ENCODE data around the gene CAMK4. TPM values are rescaled to one million over a fixed set of nuclear protein-coding genes. Genes with fewer than 3 reads are reported as not detected.
"Not testable (repeated sequence)": the region's sequence is repeated elsewhere in the genome, so short reads cannot be mapped to it uniquely, and the experiment has no call there.

The CAMK4 gene
- total RNA-seq, 2 experiments from 2014 or later = 59.5 to 66.1 TPM

- ChIA-PET POLR2A (interaction anchor here (0.8 to 3.5 kb wide), 5 partner anchors 9 to 23 kb away, joined by 3 to 20 read pairs (median 5); no protein-coding TSS in a partner anchor), CTCF (interaction anchor here (0.9 to 2.5 kb wide), 5 partner anchors 8 to 32 kb away, joined by 3 to 13 read pairs (median 5); partner anchors contain the start of gene CAMK4)
- H3K4me1 Mint-ChIP-seq = peaks cover 47% of the 10 kb centered on the region
- H3K4me3 Mint-ChIP-seq = no peak overlapping the region
- no peak overlapping the region for H3K27ac Mint-ChIP-seq
- no peak for DNase-seq
- H3K36me3 Mint-ChIP-seq (ENCODE audit: low read depth) = peaks cover 35% of the 10 kb centered on the region
- no peaks in the 10 kb centered on the region for H3K27me3 Mint-ChIP-seq
- H3K9me3 Mint-ChIP-seq = no peaks in the 10 kb centered on the region
Measured at GRCh38 chr5:111246459-111246858, 22.3 kb downstream of the CAMK4 start.

- H3K4me3 Mint-ChIP-seq = no peak overlapping the region
- peaks cover 59% of the 10 kb centered on the region for H3K4me1 Mint-ChIP-seq
- ChIA-PET POLR2A (interaction anchor here (3.5 kb wide), 1 partner anchor 12 kb away, joined by 20 read pairs; no protein-coding TSS in a partner anchor), CTCF (no interaction called here)
- peaks cover 32% of the 10 kb centered on the region for H3K36me3 Mint-ChIP-seq (ENCODE audit: low read depth)
- no peak overlapping the region for H3K27ac Mint-ChIP-seq
- DNase-seq = no peak
- no peaks in the 10 kb centered on the region for H3K27me3 Mint-ChIP-seq
- H3K9me3 Mint-ChIP-seq = no peaks in the 10 kb centered on the region
Measured at GRCh38 chr5:111248571-111248970, 24.4 kb downstream of the CAMK4 start.

GRCh38 chr5:111251921-111252320 lies 27.7 kb downstream of the CAMK4 start:
- Mint-ChIP-seq H3K4me3 (no peak overlapping the region), H3K36me3 (ENCODE audit: low read depth) (peaks cover 31% of the 10 kb centered on the region), H3K4me1 (peaks cover 68% of the 10 kb centered on the region), H3K9me3 (no peaks in the 10 kb centered on the region), H3K27ac (no peak overlapping the region), H3K27me3 (no peaks in the 10 kb centered on the region)
- no peak for DNase-seq
- ChIA-PET CTCF (interaction anchor here (4.4 kb wide), 1 partner anchor 30 kb away, joined by 19 read pairs; the partner anchor contains the start of gene CAMK4), POLR2A (interaction anchor here (4.0 kb wide), 1 partner anchor 15 kb away, joined by 24 read pairs; no protein-coding TSS in a partner anchor)

GRCh38 chr5:111252799-111253545 lies 28.8 kb downstream of the CAMK4 start:
- Mint-ChIP-seq H3K27ac (peak overlapping the region; percentile 46), H3K4me3 (peak overlapping the region; percentile 29), H3K27me3 (no peaks in the 10 kb centered on the region), H3K4me1 (peaks cover 64% of the 10 kb centered on the region), H3K36me3 (ENCODE audit: low read depth) (peaks cover 41% of the 10 kb centered on the region), H3K9me3 (peaks cover 3% of the 10 kb centered on the region)
- CTCF ChIA-PET = interaction anchor here (1.0 to 4.4 kb wide), 2 partner anchors 17 to 31 kb away, joined by 4 to 19 read pairs; partner anchors contain the start of gene CAMK4
- DNase-seq = no peak
- POLR2A ChIA-PET = interaction anchor here (0.9 to 4.2 kb wide), 5 partner anchors 13 to 29 kb away, joined by 3 to 29 read pairs (median 22); partner anchors contain the start of gene CAMK4

GRCh38 chr5:111254613-111255012 lies 30.4 kb downstream of the CAMK4 start:
- peak overlapping the region; percentile 18 for H3K4me3 Mint-ChIP-seq
- POLR2A ChIA-PET = interaction anchor here (1.0 to 4.2 kb wide), 4 partner anchors 9 to 31 kb away, joined by 5 to 29 read pairs (median 23); partner anchors contain the start of gene CAMK4
- H3K27me3 Mint-ChIP-seq = no peaks in the 10 kb centered on the region
- peak; percentile 47 for DNase-seq
- CTCF ChIA-PET = interaction anchor here (1.2 to 4.4 kb wide), 3 partner anchors 9 to 32 kb away, joined by 3 to 19 read pairs (median 5); partner anchors contain the start of gene CAMK4
- H3K9me3 Mint-ChIP-seq = peaks cover 3% of the 10 kb centered on the region
- peaks cover 49% of the 10 kb centered on the region for H3K36me3 Mint-ChIP-seq (ENCODE audit: low read depth)
- H3K27ac Mint-ChIP-seq = peak overlapping the region; percentile 59
- H3K4me1 Mint-ChIP-seq = peaks cover 56% of the 10 kb centered on the region

- Mint-ChIP-seq H3K36me3 (ENCODE audit: low read depth) (peaks cover 49% of the 10 kb centered on the region), H3K27ac (peak overlapping the region; percentile 51), H3K9me3 (peaks cover 3% of the 10 kb centered on the region), H3K4me3 (no peak overlapping the region), H3K4me1 (peaks cover 52% of the 10 kb centered on the region), H3K27me3 (no peaks in the 10 kb centered on the region)
- no peak for DNase-seq
- POLR2A ChIA-PET = interaction anchor here (1.0 to 4.2 kb wide), 4 partner anchors 10 to 31 kb away, joined by 5 to 29 read pairs (median 23); partner anchors contain the start of gene CAMK4
- CTCF ChIA-PET = interaction anchor here (1.2 to 4.4 kb wide), 3 partner anchors 9 to 33 kb away, joined by 3 to 19 read pairs (median 5); partner anchors contain the start of gene CAMK4
Measured at GRCh38 chr5:111255169-111255568, 31.0 kb downstream of the CAMK4 start.

GRCh38 chr5:111256128-111256527 lies 31.9 kb downstream of the CAMK4 start:
- peaks cover 43% of the 10 kb centered on the region for H3K4me1 Mint-ChIP-seq
- ChIA-PET CTCF (no interaction called here), POLR2A (interaction anchor here (3.1 to 4.2 kb wide), 2 partner anchors 28 to 32 kb away, joined by 22 to 29 read pairs; partner anchors contain the start of gene CAMK4)
- peaks cover 3% of the 10 kb centered on the region for H3K9me3 Mint-ChIP-seq
- no peaks in the 10 kb centered on the region for H3K27me3 Mint-ChIP-seq
- no peak overlapping the region for H3K4me3 Mint-ChIP-seq
- H3K36me3 Mint-ChIP-seq (ENCODE audit: low read depth) = peaks cover 40% of the 10 kb centered on the region
- no peak overlapping the region for H3K27ac Mint-ChIP-seq
- DNase-seq = no peak

GRCh38 chr5:111257610-111258009 lies 33.4 kb downstream of the CAMK4 start:
- peaks cover 34% of the 10 kb centered on the region for H3K4me1 Mint-ChIP-seq
- H3K4me3 Mint-ChIP-seq, H3K27ac Mint-ChIP-seq, H3K9me3 Mint-ChIP-seq, CTCF ChIA-PET, DNase-seq, H3K27me3 Mint-ChIP-seq, POLR2A ChIA-PET: not testable (repeated sequence)
- peaks cover 39% of the 10 kb centered on the region for H3K36me3 Mint-ChIP-seq (ENCODE audit: low read depth)

- POLR2A ChIA-PET = no interaction called here
- no peak for DNase-seq
- peaks cover 46% of the 10 kb centered on the region for H3K36me3 Mint-ChIP-seq (ENCODE audit: low read depth)
- H3K4me1 Mint-ChIP-seq = peaks cover 22% of the 10 kb centered on the region
- H3K4me3 Mint-ChIP-seq = no peak overlapping the region
- H3K27ac Mint-ChIP-seq = no peak overlapping the region
- peaks cover 4% of the 10 kb centered on the region for H3K9me3 Mint-ChIP-seq
- CTCF ChIA-PET = no interaction called here
- no peaks in the 10 kb centered on the region for H3K27me3 Mint-ChIP-seq
Measured at GRCh38 chr5:111259636-111260035, 35.5 kb downstream of the CAMK4 start.

- no peak overlapping the region for H3K27ac Mint-ChIP-seq
- no peaks in the 10 kb centered on the region for H3K27me3 Mint-ChIP-seq
- peaks cover 12% of the 10 kb centered on the region for H3K4me1 Mint-ChIP-seq
- peaks cover 7% of the 10 kb centered on the region for H3K9me3 Mint-ChIP-seq
- ChIA-PET CTCF (no interaction called here), POLR2A (no interaction called here)
- peaks cover 48% of the 10 kb centered on the region for H3K36me3 Mint-ChIP-seq (ENCODE audit: low read depth)
- DNase-seq = no peak
- H3K4me3 Mint-ChIP-seq = no peak overlapping the region
Measured at GRCh38 chr5:111261610-111262009, 37.4 kb downstream of the CAMK4 start.

GRCh38 chr5:111262153-111262552 lies 38.0 kb downstream of the CAMK4 start:
- H3K27ac Mint-ChIP-seq = no peak overlapping the region
- no peak for DNase-seq
- CTCF ChIA-PET = no interaction called here
- no peak overlapping the region for H3K4me3 Mint-ChIP-seq
- POLR2A ChIA-PET = no interaction called here
- H3K36me3 Mint-ChIP-seq (ENCODE audit: low read depth) = peaks cover 47% of the 10 kb centered on the region
- peaks cover 12% of the 10 kb centered on the region for H3K4me1 Mint-ChIP-seq
- H3K9me3 Mint-ChIP-seq = peaks cover 11% of the 10 kb centered on the region
- no peaks in the 10 kb centered on the region for H3K27me3 Mint-ChIP-seq

- H3K4me3 Mint-ChIP-seq = no peak overlapping the region
- DNase-seq = no peak
- H3K27me3 Mint-ChIP-seq = no peaks in the 10 kb centered on the region
- peaks cover 12% of the 10 kb centered on the region for H3K4me1 Mint-ChIP-seq
- ChIA-PET POLR2A (no interaction called here), CTCF (no interaction called here)
- H3K9me3 Mint-ChIP-seq = peaks cover 9% of the 10 kb centered on the region
- H3K27ac Mint-ChIP-seq = no peak overlapping the region
- peaks cover 43% of the 10 kb centered on the region for H3K36me3 Mint-ChIP-seq (ENCODE audit: low read depth)
Measured at GRCh38 chr5:111262815-111263214, 38.6 kb downstream of the CAMK4 start.

GRCh38 chr5:111266491-111266890 lies 42.3 kb downstream of the CAMK4 start:
- Mint-ChIP-seq H3K9me3 (peaks cover 20% of the 10 kb centered on the region), H3K27ac (no peak overlapping the region), H3K36me3 (ENCODE audit: low read depth) (peaks cover 64% of the 10 kb centered on the region), H3K4me1 (peaks cover 12% of the 10 kb centered on the region), H3K4me3 (no peak overlapping the region), H3K27me3 (no peaks in the 10 kb centered on the region)
- ChIA-PET CTCF (interaction anchor here (1.0 kb wide), 1 partner anchor 109 kb away, joined by 3 read pairs; no protein-coding TSS in a partner anchor), POLR2A (no interaction called here)
- no peak for DNase-seq
